SU-DHL-6 (cell line): ENCODE results near the gene INO80C.

Experiments
- EZH2phosphoT487 ChIP-seq: fragments of 200-600 bp; sonication (generic), shearing (Covaris generic); conservative IDR thresholded peaks from 2 replicates; pipeline ENCODE4 v1.6.1; 2018; ENCODE audit warnings: mild to moderate bottlenecking, antibody characterized with exemption, low read length, moderate library complexity, mixed read lengths
- TF ChIP-seq, protein P1 (sequence below): fragments of 200-600 bp; sonication (generic); IDR thresholded peaks from one replicate; pipeline ENCODE4 v1.5.1; 2017; ENCODE audit warnings: antibody characterized with exemption, mild to moderate bottlenecking, low read length, moderate library complexity; ENCODE audit not compliant: insufficient read depth, poor library complexity, severe bottlenecking

DNA sequence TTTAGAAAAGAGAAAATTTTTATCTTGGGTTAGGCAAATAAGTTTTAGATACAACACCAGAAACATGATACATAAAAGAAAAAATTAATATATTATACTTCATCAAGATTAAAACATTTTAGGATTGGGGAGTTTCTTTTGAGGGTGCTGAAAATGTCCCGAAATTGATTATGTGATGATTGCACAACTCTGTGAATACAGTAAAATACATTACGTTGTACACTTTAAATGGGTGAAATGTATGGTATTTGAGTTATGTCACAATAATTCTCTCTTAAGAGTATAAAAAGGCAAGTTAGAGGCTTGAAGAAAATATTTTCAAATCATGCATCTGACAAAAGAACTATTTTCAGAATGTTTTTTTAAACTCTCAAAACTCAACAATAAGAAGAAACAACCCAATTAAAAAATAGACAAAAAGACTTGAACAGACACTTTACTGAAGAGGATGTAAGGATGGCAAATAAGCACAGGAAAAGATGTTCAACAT, 36.2 kb upstream of the INO80C start:
- TF ChIP-seq, protein P1, sequence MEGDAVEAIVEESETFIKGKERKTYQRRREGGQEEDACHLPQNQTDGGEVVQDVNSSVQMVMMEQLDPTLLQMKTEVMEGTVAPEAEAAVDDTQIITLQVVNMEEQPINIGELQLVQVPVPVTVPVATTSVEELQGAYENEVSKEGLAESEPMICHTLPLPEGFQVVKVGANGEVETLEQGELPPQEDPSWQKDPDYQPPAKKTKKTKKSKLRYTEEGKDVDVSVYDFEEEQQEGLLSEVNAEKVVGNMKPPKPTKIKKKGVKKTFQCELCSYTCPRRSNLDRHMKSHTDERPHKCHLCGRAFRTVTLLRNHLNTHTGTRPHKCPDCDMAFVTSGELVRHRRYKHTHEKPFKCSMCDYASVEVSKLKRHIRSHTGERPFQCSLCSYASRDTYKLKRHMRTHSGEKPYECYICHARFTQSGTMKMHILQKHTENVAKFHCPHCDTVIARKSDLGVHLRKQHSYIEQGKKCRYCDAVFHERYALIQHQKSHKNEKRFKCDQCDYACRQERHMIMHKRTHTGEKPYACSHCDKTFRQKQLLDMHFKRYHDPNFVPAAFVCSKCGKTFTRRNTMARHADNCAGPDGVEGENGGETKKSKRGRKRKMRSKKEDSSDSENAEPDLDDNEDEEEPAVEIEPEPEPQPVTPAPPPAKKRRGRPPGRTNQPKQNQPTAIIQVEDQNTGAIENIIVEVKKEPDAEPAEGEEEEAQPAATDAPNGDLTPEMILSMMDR: no peak
- no peak for TF ChIP-seq EZH2phosphoT487
